GM06990 (cell line): Measurements from ENCODE around the gene EPN2.

ENCODE experiments used
- DNase-seq: peaks from one replicate; pipeline ENCODE4 v3.0.0-alpha.2; 2011; ENCODE audit not compliant: insufficient read length; ENCODE audit errors: extremely low read depth
- H3K27me3 ChIP-seq: replicated peaks from 2 replicates; pipeline ENCODE4 v1.6.0; 2011; ENCODE audit warnings: low read length; ENCODE audit not compliant: control insufficient read depth, insufficient read depth
- H3K36me3 ChIP-seq: 2 replicates; pipeline ENCODE4 v1.5.1; 2011; ENCODE audit warnings: low read length; ENCODE audit not compliant: control insufficient read depth, insufficient read depth
- H3K4me3 ChIP-seq: replicated peaks from 2 replicates; pipeline ENCODE4 v1.5.1; 2011; ENCODE audit warnings: low read depth, mild to moderate bottlenecking, control low read depth, low read length
- CTCF ChIP-seq: IDR thresholded peaks from 2 replicates; pipeline ENCODE4 v1.5.1; 2011; ENCODE audit warnings: low read length, control low read depth, mild to moderate bottlenecking, inconsistent platforms; ENCODE audit not compliant: insufficient read depth, poor library complexity, severe bottlenecking

Gene EPN2

GRCh38 chr17:19327031-19327783, 90.0 kb downstream of the EPN2 start:
- TF ChIP-seq CTCF = no peak
- no peak for DNase-seq
- H3K4me3 ChIP-seq = no peak overlapping the region
- H3K27me3 ChIP-seq = no peaks in the 10 kb centered on the region
- H3K36me3 ChIP-seq = no peaks in the 10 kb centered on the region

- no peaks in the 10 kb centered on the region for H3K36me3 ChIP-seq
- TF ChIP-seq CTCF = no peak
- no peak overlapping the region for H3K4me3 ChIP-seq
- no peak for DNase-seq
- H3K27me3 ChIP-seq = no peaks in the 10 kb centered on the region
Measured at GRCh38 chr17:19328441-19329061, 91.4 kb downstream of the EPN2 start.

DNA sequence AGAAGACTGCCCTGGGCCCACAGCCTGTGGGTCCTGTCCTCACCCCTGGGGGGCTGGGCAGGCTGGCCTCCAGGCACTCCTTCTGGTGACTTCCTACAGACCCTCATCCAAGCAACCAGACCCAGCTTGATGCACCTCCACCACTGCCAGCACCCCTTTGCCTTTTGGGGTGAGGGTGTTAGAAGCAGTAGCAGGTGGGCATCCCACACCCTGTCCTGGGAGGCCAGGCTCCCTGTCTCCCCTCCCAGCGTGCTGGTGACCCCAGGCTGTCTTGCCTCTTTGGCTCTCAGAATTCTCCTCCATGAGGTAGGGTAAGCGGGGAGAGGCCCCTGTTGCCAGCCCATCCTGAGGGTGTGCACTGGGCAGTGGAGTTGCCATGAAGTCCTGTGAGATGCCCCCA, 92.0 kb downstream of the EPN2 start:
- H3K4me3 ChIP-seq = no peak overlapping the region
- H3K27me3 ChIP-seq = no peaks in the 10 kb centered on the region
- H3K36me3 ChIP-seq = no peaks in the 10 kb centered on the region
- TF ChIP-seq CTCF = no peak
- DNase-seq = no peak

GRCh38 chr17:19329839-19330238, 92.7 kb downstream of the EPN2 start:
- Histone ChIP-seq H3K27me3 (no peaks in the 10 kb centered on the region), H3K4me3 (no peak overlapping the region), H3K36me3 (no peaks in the 10 kb centered on the region)
- no peak for DNase-seq
- no peak for TF ChIP-seq CTCF

DNA sequence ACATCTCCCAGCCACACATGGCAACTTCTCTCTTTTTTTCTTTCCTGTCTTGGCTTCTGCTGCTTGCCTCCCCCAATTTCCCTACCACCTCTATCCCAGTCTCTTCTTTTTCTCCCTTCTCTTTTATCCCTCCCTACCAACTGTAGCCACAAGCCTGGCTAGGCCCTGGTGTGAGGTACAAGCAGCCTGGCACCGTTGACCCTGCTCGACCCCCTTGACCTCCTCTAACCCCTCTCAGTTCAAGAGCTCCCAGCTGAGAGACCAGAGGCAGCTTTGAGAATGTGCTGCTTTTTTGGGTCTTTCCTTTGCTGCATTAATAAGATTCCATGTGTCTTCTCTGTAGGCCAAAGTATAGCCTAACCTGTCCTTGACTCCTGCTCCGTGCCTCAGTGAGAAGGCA, 93.1 kb downstream of the EPN2 start:
- no peak for TF ChIP-seq CTCF
- Histone ChIP-seq H3K4me3 (no peak overlapping the region), H3K36me3 (no peaks in the 10 kb centered on the region), H3K27me3 (no peaks in the 10 kb centered on the region)
- DNase-seq = no peak
